ENCODE measurements around the gene CAPS2. TPM values are rescaled to one million over a fixed set of nuclear protein-coding genes. Genes with fewer than 3 reads are reported as not detected.
"Not testable (repeated sequence)": the region's sequence is repeated elsewhere in the genome, so short reads cannot be mapped to it uniquely, and the experiment has no call there.

Gene CAPS2
- total and polyA plus RNA-seq, 2 experiments from 2014 or later, result 4.3 to 6.0 TPM

GRCh38 chr12:75361408-75361807 lies 31.3 kb upstream of the CAPS2 start:
- Histone ChIP-seq H3K27ac (no peak overlapping the region), H3K4me3 (no peak overlapping the region), H3K36me3 (no peaks in the 10 kb centered on the region), H3K9me3 (ENCODE audit: low read depth) (no peaks in the 10 kb centered on the region), H3K4me1 (ENCODE audit: low read depth) (no peaks in the 10 kb centered on the region), H3K27me3 (no peaks in the 10 kb centered on the region)
- DNase-seq (ENCODE audit: low read depth in 1 of 2, low spot score in 1 of 2), result no peak
- TF ChIP-seq CTCF (IDR thresholded peaks at IDR 0.05; ENCODE audit: low read depth, low read length), result no peak

GRCh38 chr12:75360920-75361319 lies 30.8 kb upstream of the CAPS2 start:
- no peak for TF ChIP-seq CTCF (IDR thresholded peaks at IDR 0.05; ENCODE audit: low read depth, low read length)
- H3K27ac ChIP-seq, result no peak overlapping the region
- no peaks in the 10 kb centered on the region for H3K27me3 ChIP-seq
- no peaks in the 10 kb centered on the region for H3K9me3 ChIP-seq (ENCODE audit: low read depth)
- no peak overlapping the region for H3K4me3 ChIP-seq
- no peak for DNase-seq (ENCODE audit: low read depth in 1 of 2, low spot score in 1 of 2)
- H3K4me1 ChIP-seq (ENCODE audit: low read depth), result no peaks in the 10 kb centered on the region
- no peaks in the 10 kb centered on the region for H3K36me3 ChIP-seq

GRCh38 chr12:75354011-75354410 lies 23.9 kb upstream of the CAPS2 start:
- Histone ChIP-seq H3K27ac (no peak overlapping the region), H3K4me1 (ENCODE audit: low read depth) (no peaks in the 10 kb centered on the region), H3K9me3 (ENCODE audit: low read depth) (no peaks in the 10 kb centered on the region), H3K36me3 (no peaks in the 10 kb centered on the region), H3K27me3 (no peaks in the 10 kb centered on the region), H3K4me3 (no peak overlapping the region)
- no peak for DNase-seq (ENCODE audit: low read depth in 1 of 2, low spot score in 1 of 2)
- no peak for TF ChIP-seq CTCF (IDR thresholded peaks at IDR 0.05; ENCODE audit: low read depth, low read length)

GRCh38 chr12:75350413-75350812 lies 20.3 kb upstream of the CAPS2 start:
- Histone ChIP-seq H3K27me3 (no peaks in the 10 kb centered on the region), H3K4me1 (ENCODE audit: low read depth) (no peaks in the 10 kb centered on the region), H3K4me3 (no peak overlapping the region), H3K9me3 (ENCODE audit: low read depth) (no peaks in the 10 kb centered on the region), H3K27ac (no peak overlapping the region), H3K36me3 (no peaks in the 10 kb centered on the region)
- TF ChIP-seq CTCF (IDR thresholded peaks at IDR 0.05; ENCODE audit: low read depth, low read length), result no peak
- no peak for DNase-seq (ENCODE audit: low read depth in 1 of 2, low spot score in 1 of 2)

GRCh38 chr12:75349946-75350345 lies 19.8 kb upstream of the CAPS2 start:
- H3K9me3 ChIP-seq (ENCODE audit: low read depth), result no peaks in the 10 kb centered on the region
- no peak for DNase-seq (ENCODE audit: low read depth in 1 of 2, low spot score in 1 of 2)
- H3K36me3 ChIP-seq, result no peaks in the 10 kb centered on the region
- H3K27me3 ChIP-seq, result no peaks in the 10 kb centered on the region
- H3K4me3 ChIP-seq, result no peak overlapping the region
- no peaks in the 10 kb centered on the region for H3K4me1 ChIP-seq (ENCODE audit: low read depth)
- no peak for TF ChIP-seq CTCF (IDR thresholded peaks at IDR 0.05; ENCODE audit: low read depth, low read length)
- H3K27ac ChIP-seq, result no peak overlapping the region

GRCh38 chr12:75346215-75346614 lies 16.1 kb upstream of the CAPS2 start:
- not testable (repeated sequence) for H3K27ac ChIP-seq; H3K36me3 ChIP-seq; DNase-seq (ENCODE audit: low read depth in 1 of 2, low spot score in 1 of 2); H3K9me3 ChIP-seq (ENCODE audit: low read depth); H3K4me3 ChIP-seq; H3K4me1 ChIP-seq (ENCODE audit: low read depth); H3K27me3 ChIP-seq
